ENCODE results near the gene CDKL4.

DNA sequence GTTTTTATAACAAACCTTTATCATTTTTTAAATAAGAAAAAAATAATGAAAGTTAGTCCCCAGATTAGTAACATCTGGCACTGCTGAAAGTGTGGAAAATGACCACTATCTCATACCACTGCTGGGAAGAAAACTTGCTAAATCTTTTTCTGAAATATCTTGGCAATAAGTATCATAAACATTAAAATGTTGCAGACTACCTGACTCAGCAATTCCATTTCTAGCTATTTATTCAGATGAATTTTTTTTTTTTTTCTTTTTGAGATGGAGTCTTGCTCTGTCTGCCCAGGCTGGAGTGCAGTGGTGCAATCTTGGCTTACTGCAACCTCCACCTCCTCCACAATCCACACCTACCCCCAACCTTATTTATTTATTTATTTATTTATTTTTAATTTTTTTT is 87.7 kb downstream of the CDKL4 start:
- TF ChIP-seq POLR2AphosphoS5 (IDR thresholded peaks at IDR 0.05) (no peak), POLR2A (IDR thresholded peaks at IDR 0.05) (no peak)
- TF ChIP-seq, protein P1, sequence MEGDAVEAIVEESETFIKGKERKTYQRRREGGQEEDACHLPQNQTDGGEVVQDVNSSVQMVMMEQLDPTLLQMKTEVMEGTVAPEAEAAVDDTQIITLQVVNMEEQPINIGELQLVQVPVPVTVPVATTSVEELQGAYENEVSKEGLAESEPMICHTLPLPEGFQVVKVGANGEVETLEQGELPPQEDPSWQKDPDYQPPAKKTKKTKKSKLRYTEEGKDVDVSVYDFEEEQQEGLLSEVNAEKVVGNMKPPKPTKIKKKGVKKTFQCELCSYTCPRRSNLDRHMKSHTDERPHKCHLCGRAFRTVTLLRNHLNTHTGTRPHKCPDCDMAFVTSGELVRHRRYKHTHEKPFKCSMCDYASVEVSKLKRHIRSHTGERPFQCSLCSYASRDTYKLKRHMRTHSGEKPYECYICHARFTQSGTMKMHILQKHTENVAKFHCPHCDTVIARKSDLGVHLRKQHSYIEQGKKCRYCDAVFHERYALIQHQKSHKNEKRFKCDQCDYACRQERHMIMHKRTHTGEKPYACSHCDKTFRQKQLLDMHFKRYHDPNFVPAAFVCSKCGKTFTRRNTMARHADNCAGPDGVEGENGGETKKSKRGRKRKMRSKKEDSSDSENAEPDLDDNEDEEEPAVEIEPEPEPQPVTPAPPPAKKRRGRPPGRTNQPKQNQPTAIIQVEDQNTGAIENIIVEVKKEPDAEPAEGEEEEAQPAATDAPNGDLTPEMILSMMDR (IDR thresholded peaks at IDR 0.05): no peak
